Astrocyte (in vitro differentiated cells and primary cell): ENCODE measurements around the gene SUPT7L. TPM values are rescaled to one million over a fixed set of nuclear protein-coding genes. Genes with fewer than 3 reads are reported as not detected.
A peak's percentile ranks its signal among the peaks of the same experiment; 100 is the strongest.

Experiments
- DNase-seq: peaks from one replicate; pipeline ENCODE4 v3.0.0-alpha.2; 2010; ENCODE audit warnings: low read depth
- FAIRE-seq: peaks from 2 replicates; lab custom pipeline; 2011; peaks lifted over from hg19 to GRCh38; lab: Jason Lieb, UNC
- H2AFZ ChIP-seq: 2 replicates; pipeline ENCODE4 v1.6.0; 2012; ENCODE audit warnings: low read depth, low read length, inconsistent platforms
- H3K27ac ChIP-seq: 2 replicates; pipeline ENCODE4 v1.5.1; 2011; ENCODE audit warnings: low read depth, low read length, inconsistent platforms
- H3K27me3 ChIP-seq: 2 replicates; pipeline ENCODE4 v1.6.0; 2011; ENCODE audit warnings: low read length, inconsistent platforms; ENCODE audit not compliant: insufficient read depth
- H3K36me3 ChIP-seq: 2 replicates; pipeline ENCODE4 v1.5.1; 2011; ENCODE audit warnings: low read length, inconsistent platforms; ENCODE audit not compliant: insufficient read depth
- H3K4me1 ChIP-seq: 2 replicates; pipeline ENCODE4 v1.5.1; 2011; ENCODE audit warnings: low read length, inconsistent platforms; ENCODE audit not compliant: insufficient read depth
- H3K4me2 ChIP-seq: 2 replicates; pipeline ENCODE4 v1.6.0; 2012; ENCODE audit warnings: low read length, inconsistent platforms
- H3K4me3 ChIP-seq: 2 replicates; pipeline ENCODE4 v1.5.1; 2011; ENCODE audit warnings: low read depth, mild to moderate bottlenecking, low read length, inconsistent platforms; ENCODE audit not compliant: insufficient read depth
- H3K79me2 ChIP-seq: 2 replicates; pipeline ENCODE4 v1.6.0; 2012; ENCODE audit warnings: mild to moderate bottlenecking, low read length, inconsistent platforms; ENCODE audit not compliant: insufficient read depth
- H3K9ac ChIP-seq: 2 replicates; pipeline ENCODE4 v1.6.0; 2012; ENCODE audit warnings: mild to moderate bottlenecking, low read length, inconsistent platforms
- H3K9me3 ChIP-seq: 2 replicates; pipeline ENCODE4 v1.5.1; 2012; ENCODE audit warnings: low read depth, mild to moderate bottlenecking, low read length, inconsistent platforms; ENCODE audit not compliant: insufficient read depth
- H4K20me1 ChIP-seq: 2 replicates; pipeline ENCODE4 v1.6.0; 2012; ENCODE audit warnings: low read length, inconsistent platforms; ENCODE audit not compliant: insufficient read depth
- H3K27ac Mint-ChIP-seq: one replicate; pipeline ENCODE4 v1.8.0; 2021; ENCODE audit warnings: mild to moderate bottlenecking, mixed read lengths; ENCODE audit not compliant: unreplicated experiment
- H3K27me3 Mint-ChIP-seq: one replicate; pipeline ENCODE4 v1.8.0; 2021; ENCODE audit warnings: low read depth, mixed read lengths; ENCODE audit not compliant: unreplicated experiment
- H3K36me3 Mint-ChIP-seq: one replicate; pipeline ENCODE4 v1.8.0; 2021; ENCODE audit warnings: low read depth, mixed read lengths; ENCODE audit not compliant: unreplicated experiment
- H3K4me1 Mint-ChIP-seq: one replicate; pipeline ENCODE4 v1.8.0; 2021; ENCODE audit warnings: low read depth, mixed read lengths; ENCODE audit not compliant: unreplicated experiment
- H3K4me3 Mint-ChIP-seq: one replicate; pipeline ENCODE4 v1.8.0; 2021; ENCODE audit warnings: mild to moderate bottlenecking, moderate library complexity, mixed read lengths; ENCODE audit not compliant: unreplicated experiment
- H3K9me3 Mint-ChIP-seq: one replicate; pipeline ENCODE4 v1.8.0; 2021; ENCODE audit warnings: mild to moderate bottlenecking, mixed read lengths; ENCODE audit not compliant: unreplicated experiment
- CTCF ChIP-seq: IDR thresholded peaks from 2 replicates; pipeline ENCODE4 v1.5.1; 2011; ENCODE audit warnings: low read depth, mild to moderate bottlenecking, inconsistent platforms, low read length, moderate library complexity; ENCODE audit not compliant: insufficient read depth
- EZH2 ChIP-seq: IDR thresholded peaks from 2 replicates; pipeline ENCODE4 v1.6.1; 2012; ENCODE audit warnings: mild to moderate bottlenecking, low read length, inconsistent platforms; ENCODE audit not compliant: insufficient read depth
- total RNA-seq: library from RNA; stranded (reverse); gene quantifications from 2 replicates; pipeline ENCODE4 v1.2.1, GENCODE V29; 2021

SUPT7L gene
- total RNA-seq, 1 donor from 2014 or later = 27.8 TPM

DNA sequence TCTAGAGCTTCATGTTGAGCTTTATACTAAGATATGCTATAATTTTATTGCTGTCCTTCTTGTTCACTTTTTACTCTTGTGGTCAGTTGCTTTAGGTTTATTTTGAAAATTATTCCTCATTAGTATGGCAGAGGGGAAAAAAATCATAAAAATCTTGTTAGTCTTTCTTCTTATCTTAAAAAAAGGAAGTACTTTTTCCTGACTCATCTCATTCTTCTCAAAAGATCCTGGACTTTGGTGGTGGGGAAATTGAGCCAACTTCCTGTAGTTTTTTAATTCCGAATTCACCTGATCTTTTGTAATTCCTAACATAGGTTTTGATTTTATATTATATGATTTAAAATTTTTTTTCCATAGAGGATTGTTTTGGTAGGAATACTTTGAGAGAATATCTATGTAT, 4.0 kb upstream of the SUPT7L start:
- Mint-ChIP-seq H3K27ac (no peak overlapping the region), H3K9me3 (no peaks in the 10 kb centered on the region)
- TF ChIP-seq CTCF = no peak
- no peak for TF ChIP-seq EZH2

GRCh38 chr2:27664622-27665363, 1.4 kb upstream of the SUPT7L start:
- peak overlapping the region; percentile 86 for H3K4me2 ChIP-seq
- H3K36me3 ChIP-seq = peaks cover 19% of the 10 kb centered on the region
- H4K20me1 ChIP-seq = no peaks in the 10 kb centered on the region
- H3K9ac ChIP-seq = peak overlapping the region; percentile 97
- Mint-ChIP-seq H3K27ac (no peak overlapping the region), H3K36me3 (no peaks in the 10 kb centered on the region), H3K27me3 (no peaks in the 10 kb centered on the region), H3K4me3 (peak overlapping the region; percentile 100), H3K9me3 (no peaks in the 10 kb centered on the region), H3K4me1 (peaks cover 18% of the 10 kb centered on the region)
- H3K9me3 ChIP-seq = no peaks in the 10 kb centered on the region
- H3K27ac ChIP-seq = peak overlapping the region; percentile 95
- peaks cover 55% of the 10 kb centered on the region for H3K79me2 ChIP-seq
- peaks cover 23% of the 10 kb centered on the region for H3K4me1 ChIP-seq
- DNase-seq (no peak), FAIRE-seq (no peak)
- H3K4me3 ChIP-seq = peak overlapping the region; percentile 80
- no peaks in the 10 kb centered on the region for H3K27me3 ChIP-seq
- no peak for TF ChIP-seq EZH2
- no peak for TF ChIP-seq CTCF
- peak overlapping the region; percentile 97 for H2AFZ ChIP-seq

More for the DNA sequence above, 4.0 kb upstream of the SUPT7L start:
- H3K36me3 Mint-ChIP-seq = no peaks in the 10 kb centered on the region
- H3K27ac ChIP-seq = no peak overlapping the region
- H3K4me1 ChIP-seq = peaks cover 21% of the 10 kb centered on the region
- no peak overlapping the region for H3K4me2 ChIP-seq
- peaks cover 13% of the 10 kb centered on the region for H3K4me1 Mint-ChIP-seq
- no peak overlapping the region for H2AFZ ChIP-seq
- no peak overlapping the region for H3K4me3 Mint-ChIP-seq
- H4K20me1 ChIP-seq = no peaks in the 10 kb centered on the region
- peaks cover 39% of the 10 kb centered on the region for H3K79me2 ChIP-seq
- peaks cover 12% of the 10 kb centered on the region for H3K36me3 ChIP-seq
- no peaks in the 10 kb centered on the region for H3K9me3 ChIP-seq
- H3K9ac ChIP-seq = no peak overlapping the region
- no peak for DNase-seq
- H3K27me3 Mint-ChIP-seq = no peaks in the 10 kb centered on the region
- FAIRE-seq = no peak
- no peak overlapping the region for H3K4me3 ChIP-seq
- no peaks in the 10 kb centered on the region for H3K27me3 ChIP-seq

- Histone ChIP-seq H3K9ac (peak overlapping the region; percentile 97), H3K79me2 (peaks cover 55% of the 10 kb centered on the region), H4K20me1 (no peaks in the 10 kb centered on the region), H3K4me2 (peak overlapping the region; percentile 86), H3K36me3 (peaks cover 19% of the 10 kb centered on the region), H3K9me3 (no peaks in the 10 kb centered on the region), H3K27me3 (no peaks in the 10 kb centered on the region), H2AFZ (peak overlapping the region; percentile 97), H3K4me1 (peaks cover 23% of the 10 kb centered on the region), H3K4me3 (peak overlapping the region; percentile 80), H3K27ac (peak overlapping the region; percentile 95)
- Mint-ChIP-seq H3K4me1 (peaks cover 21% of the 10 kb centered on the region), H3K27me3 (no peaks in the 10 kb centered on the region), H3K27ac (peak overlapping the region; percentile 99), H3K36me3 (no peaks in the 10 kb centered on the region), H3K9me3 (no peaks in the 10 kb centered on the region), H3K4me3 (peak overlapping the region; percentile 100)
- DNase-seq (no peak), FAIRE-seq (no peak)
- TF ChIP-seq EZH2 (no peak), CTCF (no peak)
Measured at GRCh38 chr2:27664154-27664574, 750 bp upstream of the SUPT7L start.
